HG03432 (cell line): ENCODE data around the gene GSTM4.
A peak's percentile ranks its signal among the peaks of the same experiment; 100 is the strongest.
"Not testable (repeated sequence)": the region's sequence is repeated elsewhere in the genome, so short reads cannot be mapped to it uniquely, and the experiment has no call there.

Experiments used
- ATAC-seq: cut with Tn5 transposase; IDR thresholded peaks from one replicate; pipeline ENCODE4 v1.9.1; 2021; ENCODE audit warnings: mild to moderate bottlenecking, moderate library complexity; ENCODE audit not compliant: unreplicated experiment

The GSTM4 gene

DNA sequence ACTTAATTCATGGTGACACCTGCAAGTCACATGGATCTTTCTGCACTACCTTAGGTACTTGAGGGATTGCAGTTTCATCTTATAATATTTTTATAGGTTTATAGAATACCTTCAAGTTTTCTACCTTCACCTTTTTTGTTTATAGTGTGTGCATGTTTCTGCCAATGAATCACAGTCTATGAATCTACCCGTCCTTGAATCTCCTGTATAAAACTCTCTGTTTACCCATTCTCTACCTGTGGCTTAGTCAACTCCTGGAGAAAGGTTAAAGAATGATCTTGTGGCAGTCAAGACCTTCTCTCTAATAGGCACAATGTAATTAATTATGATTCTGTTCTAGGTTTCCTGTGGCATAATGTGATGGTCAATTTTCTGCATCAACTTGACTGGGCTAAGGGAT, 8.8 kb downstream of the GSTM4 start:
- ATAC-seq, result no peak

DNA sequence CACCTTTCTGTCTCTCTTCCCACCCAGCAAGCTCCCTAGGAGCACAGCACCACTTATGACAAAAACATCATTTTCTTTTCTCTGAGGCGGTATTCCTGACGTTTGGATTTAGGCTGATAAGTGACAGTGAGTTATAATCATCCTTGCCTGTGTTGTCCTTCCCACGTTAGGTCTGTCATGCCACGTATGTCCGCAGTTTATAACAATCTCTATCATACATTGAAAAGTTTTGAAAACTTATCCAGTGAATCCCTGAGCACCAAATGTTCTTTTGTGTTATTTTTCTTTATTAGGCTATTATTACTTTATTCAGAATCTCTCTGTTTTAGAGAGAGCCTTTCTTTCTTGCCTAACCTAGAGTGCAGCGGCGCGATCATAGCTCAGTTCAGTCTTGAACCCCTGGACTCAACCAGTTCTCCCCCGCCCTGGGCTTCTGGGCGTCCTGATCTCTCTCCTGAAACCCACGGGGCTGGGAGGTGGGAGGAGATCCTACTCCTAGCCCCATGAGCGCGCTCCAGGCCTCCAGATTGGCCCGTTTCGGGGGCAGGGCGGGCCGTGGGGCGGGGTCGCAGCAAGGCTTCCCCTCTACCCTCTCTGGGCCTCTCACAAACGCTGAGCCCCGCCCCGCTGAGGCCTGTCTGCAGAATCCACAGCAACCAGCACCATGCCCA, 11.7 kb downstream of the GSTM4 start, which contains the start of gene GSTM2:
Gene GSTM2 (plus strand): TSS at position 606 of the 671 bp plus-strand sequence. CDS start 59 bp downstream, at position 665.
- peak; percentile 97 for ATAC-seq

DNA sequence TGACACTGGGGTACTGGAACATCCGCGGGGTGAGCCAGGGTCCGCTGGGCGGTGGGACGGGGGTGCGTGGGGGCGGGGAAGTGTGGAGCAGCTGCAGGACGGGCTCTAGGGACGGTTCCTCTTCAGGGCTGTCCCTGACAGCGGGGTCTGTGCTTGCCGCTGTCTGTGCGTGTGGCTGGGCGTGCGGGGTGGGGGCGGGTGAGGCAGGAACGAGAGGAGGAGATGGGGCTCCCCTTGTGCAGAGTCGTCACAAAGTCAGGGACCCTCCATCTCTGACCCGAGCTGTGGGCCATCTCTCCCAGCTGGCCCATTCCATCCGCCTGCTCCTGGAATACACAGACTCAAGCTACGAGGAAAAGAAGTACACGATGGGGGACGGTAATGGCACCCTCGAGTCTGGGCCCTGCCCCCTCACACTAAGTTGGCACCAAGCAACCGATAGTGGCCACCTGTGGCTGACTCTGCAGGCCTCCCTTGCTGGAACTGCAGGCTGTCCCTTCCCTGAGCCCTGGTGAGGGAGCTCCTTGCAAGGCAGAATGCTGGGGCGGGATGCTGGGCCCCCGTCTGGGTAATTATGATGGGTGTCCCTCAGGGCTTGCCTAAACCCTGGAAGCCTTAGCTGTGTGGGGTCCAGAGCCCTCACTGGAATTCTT, 12.3 kb downstream of the GSTM4 start:
- no peak for ATAC-seq

- no peak for ATAC-seq
Measured at GRCh38 chr1:109669246-109669948, 13.5 kb downstream of the GSTM4 start.

DNA sequence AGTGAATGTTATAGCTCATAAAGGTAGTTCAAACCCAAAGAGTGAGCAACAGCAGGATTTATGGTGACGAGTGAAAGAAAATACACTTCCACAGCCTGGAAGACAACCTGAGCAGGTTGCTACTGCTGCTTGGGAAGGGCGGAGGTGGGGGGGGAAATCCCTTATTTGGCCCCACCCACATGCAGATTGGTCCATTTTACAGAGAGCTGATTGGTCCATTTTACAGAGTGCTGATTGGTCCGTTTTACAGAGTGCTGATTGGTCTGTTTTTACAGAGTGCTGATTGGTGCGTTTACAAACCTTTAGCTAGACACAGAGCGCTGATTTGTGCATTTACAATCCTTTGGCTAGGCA, 14.0 kb downstream of the GSTM4 start:
- not testable (repeated sequence) for ATAC-seq

GRCh38 chr1:109671067-109671466, 15.2 kb downstream of the GSTM4 start:
- no peak for ATAC-seq

- not testable (repeated sequence) for ATAC-seq
Measured at GRCh38 chr1:109673861-109674260, 18.0 kb downstream of the GSTM4 start.

DNA sequence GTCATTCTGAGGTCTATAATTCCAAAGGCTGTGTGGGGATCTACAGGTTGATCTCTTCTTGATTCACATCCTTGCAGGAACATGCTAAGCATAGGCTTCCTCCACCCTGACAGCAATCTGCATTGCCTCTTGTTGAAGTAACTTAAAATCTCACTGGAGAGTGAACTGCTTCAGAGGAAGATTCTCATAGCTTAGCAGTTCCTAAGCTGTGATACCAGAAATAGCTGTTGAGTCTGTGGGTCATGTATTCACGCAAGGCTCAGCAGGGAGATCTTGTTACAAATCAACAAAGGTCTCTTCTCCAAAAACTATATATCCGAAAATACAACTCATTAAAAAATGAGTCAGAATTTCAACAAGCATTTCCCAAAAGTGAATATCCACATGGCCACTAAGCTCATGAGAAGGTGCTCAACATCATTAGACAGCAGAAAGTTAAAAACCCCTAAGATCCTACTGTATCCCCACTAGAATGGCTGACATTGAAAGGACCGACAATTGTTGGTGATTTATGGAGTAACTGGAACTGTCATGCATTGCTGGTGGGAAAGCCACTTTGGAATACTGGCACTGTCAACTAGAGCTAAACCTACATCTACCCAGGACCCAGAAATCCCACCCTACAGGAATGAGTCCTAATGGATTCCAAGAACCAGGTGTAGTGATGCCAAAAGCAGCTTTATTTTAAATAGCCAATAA, 20.9 kb downstream of the GSTM4 start:
- ATAC-seq, result not testable (repeated sequence)

GRCh38 chr1:109677459-109677858, 21.6 kb downstream of the GSTM4 start:
- no peak for ATAC-seq

DNA sequence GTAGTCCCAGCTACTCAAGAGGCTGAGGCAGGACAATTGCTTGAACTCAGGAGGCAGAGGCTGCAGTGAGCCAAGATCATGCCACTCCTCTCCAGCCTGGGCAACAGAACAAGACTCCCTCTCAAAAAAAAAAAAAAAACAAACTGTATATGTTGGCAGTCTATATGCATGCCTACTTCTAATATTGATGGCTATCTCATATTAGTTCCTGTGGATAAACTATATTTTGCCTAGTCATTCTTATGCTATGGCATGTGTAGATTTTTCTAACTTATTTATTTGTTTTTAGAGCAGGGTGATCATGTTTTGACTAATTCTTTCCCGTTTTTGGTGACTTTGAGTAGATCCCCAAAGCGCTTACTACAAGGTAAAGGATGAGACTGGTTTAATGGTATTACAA, 22.7 kb downstream of the GSTM4 start:
- ATAC-seq, result not testable (repeated sequence)

DNA sequence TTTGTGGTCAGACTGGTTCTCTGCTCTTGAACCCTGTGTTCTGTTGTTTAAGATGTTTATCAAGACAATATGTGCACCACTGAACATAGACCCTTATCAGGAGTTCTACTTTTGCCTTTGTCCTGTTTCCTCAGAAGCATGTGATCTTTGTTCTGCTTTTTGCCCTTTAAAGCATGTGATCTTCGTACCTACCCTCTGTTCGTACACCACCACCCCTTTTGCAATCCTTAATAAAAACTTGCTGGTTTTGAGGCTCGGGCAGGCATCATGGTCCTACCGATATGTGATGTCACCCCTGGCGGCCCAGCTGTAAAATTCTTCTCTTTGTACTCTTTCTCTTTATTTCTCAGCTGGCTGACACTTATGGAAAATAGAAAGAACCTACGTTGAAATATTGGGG, 28.9 kb downstream of the GSTM4 start:
- not testable (repeated sequence) for ATAC-seq

GRCh38 chr1:109685399-109685798, 29.5 kb downstream of the GSTM4 start:
- not testable (repeated sequence) for ATAC-seq

- ATAC-seq, result not testable (repeated sequence)
Measured at GRCh38 chr1:109685890-109686289, 30.0 kb downstream of the GSTM4 start.

- not testable (repeated sequence) for ATAC-seq
Measured at GRCh38 chr1:109687109-109687508, 31.2 kb downstream of the GSTM4 start.

- no peak for ATAC-seq
Measured at GRCh38 chr1:109687641-109688499, 32.0 kb downstream of the GSTM4 start, which contains the start of gene GSTM1. TSS of gene GSTM1 (plus strand) at chr1:109687817. CDS start at chr1:109687874, 57 bp downstream.

- no peak for ATAC-seq
Measured at GRCh38 chr1:109689844-109690405, 34.0 kb downstream of the GSTM4 start.

- ATAC-seq, result no peak
Measured at GRCh38 chr1:109691759-109692158, 35.9 kb downstream of the GSTM4 start.

GRCh38 chr1:109694400-109694799, 38.5 kb downstream of the GSTM4 start:
- not testable (repeated sequence) for ATAC-seq

GRCh38 chr1:109695138-109695537, 39.2 kb downstream of the GSTM4 start:
- not testable (repeated sequence) for ATAC-seq

GRCh38 chr1:109697066-109697465, 41.2 kb downstream of the GSTM4 start:
- no peak for ATAC-seq
